Activated B cell treated with CpG ODN at 0.5 μM for 24 hours (primary cell): ENCODE measurements around the gene WASL. TPM values are rescaled to one million over a fixed set of nuclear protein-coding genes. Genes with fewer than 3 reads are reported as not detected.
"Not testable (repeated sequence)": the region's sequence is repeated elsewhere in the genome, so short reads cannot be mapped to it uniquely, and the experiment has no call there.

Experiments
- ATAC-seq: fragments of 200-7000 bp; cut with Tn5 transposase; one replicate; pipeline ENCODE4 v1.10.0; 2021; ENCODE audit warnings: low read depth, mild to moderate bottlenecking, moderate library complexity
- CTCF ChIA-PET: fragments of 350-600 bp; sonication (Branson Sonifier 250); formaldehyde crosslinking; loops from one replicate; lab custom pipeline; 2021; ENCODE audit warnings: antibody characterized with exemption; lab: Charles Lee
- POLR2A ChIA-PET: fragments of 350-600 bp; sonication (Branson Sonifier 250); formaldehyde crosslinking; loops from one replicate; lab custom pipeline; 2021; ENCODE audit warnings: antibody characterized with exemption; lab: Charles Lee
- DNase-seq: peaks from one replicate; pipeline ENCODE4 v3.0.0; 2022
- H3K27ac Mint-ChIP-seq: one replicate; pipeline ENCODE4 v1.8.0; 2020; ENCODE audit warnings: mixed read lengths
- H3K27me3 Mint-ChIP-seq: one replicate; pipeline ENCODE4 v1.8.0; 2021; ENCODE audit warnings: mixed read lengths
- H3K36me3 Mint-ChIP-seq: one replicate; pipeline ENCODE4 v1.8.0; 2021; ENCODE audit warnings: low read depth, mixed read lengths
- H3K4me1 Mint-ChIP-seq: one replicate; pipeline ENCODE4 v1.8.0; 2021; ENCODE audit warnings: mixed read lengths
- H3K4me3 Mint-ChIP-seq: one replicate; pipeline ENCODE4 v1.8.0; 2020; ENCODE audit warnings: mild to moderate bottlenecking, mixed read lengths
- H3K9me3 Mint-ChIP-seq: one replicate; pipeline ENCODE4 v1.8.0; 2020; ENCODE audit warnings: mixed read lengths
- intact Hi-C: fragments of 100-400 bp; cut with micrococcal nuclease; formaldehyde crosslinking; loops from one replicate; pipeline ENCODE4 v1.15.1; 2024
- total RNA-seq: library from RNA; stranded (reverse); gene quantifications from 2 replicates; pipeline ENCODE4 v1.2.3, GENCODE V29; 2022
- TF ChIP-seq, protein P1 (sequence below): fragments of 200-600 bp; IDR thresholded peaks from one replicate; pipeline ENCODE4 v1.8.0; 2022; ENCODE audit warnings: antibody characterized with exemption, mild to moderate bottlenecking

WASL gene
- total RNA-seq, 1 donor from 2014 or later, result 6.9 TPM

DNA sequence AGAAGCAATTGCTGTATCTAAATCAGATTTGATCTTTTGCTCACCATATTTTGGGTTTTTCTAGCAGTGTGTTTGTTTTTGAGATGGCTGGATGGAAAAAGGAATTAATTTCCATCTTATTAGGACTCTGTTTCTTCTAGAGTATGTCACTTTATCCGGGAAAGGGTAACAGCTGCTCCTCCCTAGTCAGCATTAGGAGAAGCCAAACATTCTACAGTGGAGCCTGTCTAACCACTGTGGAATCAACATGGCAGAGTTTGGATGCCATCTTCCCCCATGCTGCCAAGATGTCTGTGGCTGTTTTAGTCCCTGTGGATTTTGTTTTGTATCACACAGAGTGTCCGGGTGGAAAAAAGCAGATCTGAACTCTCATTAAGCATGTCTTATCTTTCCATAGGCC is 109.2 kb downstream of the WASL start:
- peaks cover 28% of the 10 kb centered on the region for H3K27me3 Mint-ChIP-seq
- H3K9me3 Mint-ChIP-seq, result no peaks in the 10 kb centered on the region
- DNase-seq (no peak), ATAC-seq (no peak)
- no peak overlapping the region for H3K27ac Mint-ChIP-seq
- H3K4me1 Mint-ChIP-seq, result no peaks in the 10 kb centered on the region
- TF ChIP-seq, protein P1, sequence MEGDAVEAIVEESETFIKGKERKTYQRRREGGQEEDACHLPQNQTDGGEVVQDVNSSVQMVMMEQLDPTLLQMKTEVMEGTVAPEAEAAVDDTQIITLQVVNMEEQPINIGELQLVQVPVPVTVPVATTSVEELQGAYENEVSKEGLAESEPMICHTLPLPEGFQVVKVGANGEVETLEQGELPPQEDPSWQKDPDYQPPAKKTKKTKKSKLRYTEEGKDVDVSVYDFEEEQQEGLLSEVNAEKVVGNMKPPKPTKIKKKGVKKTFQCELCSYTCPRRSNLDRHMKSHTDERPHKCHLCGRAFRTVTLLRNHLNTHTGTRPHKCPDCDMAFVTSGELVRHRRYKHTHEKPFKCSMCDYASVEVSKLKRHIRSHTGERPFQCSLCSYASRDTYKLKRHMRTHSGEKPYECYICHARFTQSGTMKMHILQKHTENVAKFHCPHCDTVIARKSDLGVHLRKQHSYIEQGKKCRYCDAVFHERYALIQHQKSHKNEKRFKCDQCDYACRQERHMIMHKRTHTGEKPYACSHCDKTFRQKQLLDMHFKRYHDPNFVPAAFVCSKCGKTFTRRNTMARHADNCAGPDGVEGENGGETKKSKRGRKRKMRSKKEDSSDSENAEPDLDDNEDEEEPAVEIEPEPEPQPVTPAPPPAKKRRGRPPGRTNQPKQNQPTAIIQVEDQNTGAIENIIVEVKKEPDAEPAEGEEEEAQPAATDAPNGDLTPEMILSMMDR, result no peak
- H3K36me3 Mint-ChIP-seq, result no peaks in the 10 kb centered on the region
- intact Hi-C loops, result loop anchor here (10.0 kb wide), 1 partner anchor 145 kb away; no protein-coding TSS in a partner anchor
- ChIA-PET POLR2A (no interaction called here), CTCF (interaction anchor here (1.2 kb wide), 1 partner anchor 43 kb away, joined by 3 read pairs; no protein-coding TSS in a partner anchor)
- H3K4me3 Mint-ChIP-seq, result no peak overlapping the region

GRCh38 chr7:123637878-123638277 is 110.9 kb downstream of the WASL start:
- no peak overlapping the region for H3K4me3 Mint-ChIP-seq
- ChIA-PET POLR2A (interaction anchor here (0.7 kb wide), 1 partner anchor 8 kb away, joined by 7 read pairs; no protein-coding TSS in a partner anchor), CTCF (no interaction called here)
- no peaks in the 10 kb centered on the region for H3K36me3 Mint-ChIP-seq
- DNase-seq (no peak), ATAC-seq (no peak)
- intact Hi-C loops, result loop anchor here (10.0 kb wide), 1 partner anchor 143 kb away; no protein-coding TSS in a partner anchor
- no peaks in the 10 kb centered on the region for H3K9me3 Mint-ChIP-seq
- H3K27ac Mint-ChIP-seq, result no peak overlapping the region
- peaks cover 25% of the 10 kb centered on the region for H3K27me3 Mint-ChIP-seq
- H3K4me1 Mint-ChIP-seq, result no peaks in the 10 kb centered on the region
- TF ChIP-seq, protein P1, result no peak

DNA sequence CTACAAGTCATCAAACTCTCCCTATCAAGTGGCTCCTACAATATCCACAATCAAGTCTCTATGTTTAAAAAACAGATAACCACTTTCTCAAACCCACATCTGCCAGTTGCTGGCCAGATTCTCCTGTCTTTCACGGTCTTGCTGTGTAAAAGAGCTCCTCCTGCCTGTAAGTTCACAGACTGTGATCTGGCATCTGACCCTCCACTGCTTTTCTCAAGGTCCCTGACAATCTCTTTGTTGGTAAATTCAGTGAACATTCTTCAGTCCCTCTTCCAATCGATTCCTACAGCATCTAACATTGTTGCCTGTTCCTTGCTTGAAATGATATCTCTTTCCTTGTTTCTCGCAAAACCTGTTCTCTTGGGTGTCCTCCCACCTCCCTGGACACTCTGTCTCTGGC is 111.6 kb downstream of the WASL start:
- TF ChIP-seq, protein P1, result no peak
- CTCF ChIA-PET, result interaction anchor here (1.5 kb wide), 1 partner anchor 8 kb away, joined by 3 read pairs; no protein-coding TSS in a partner anchor
- POLR2A ChIA-PET, result interaction anchor here (0.7 kb wide), 1 partner anchor 9 kb away, joined by 7 read pairs; no protein-coding TSS in a partner anchor

GRCh38 chr7:123635551-123636359 is 113.0 kb downstream of the WASL start:
- no peak for ATAC-seq
- Mint-ChIP-seq H3K9me3 (no peaks in the 10 kb centered on the region), H3K4me3 (no peak overlapping the region), H3K27ac (no peak overlapping the region), H3K27me3 (peaks cover 18% of the 10 kb centered on the region), H3K4me1 (no peaks in the 10 kb centered on the region), H3K36me3 (no peaks in the 10 kb centered on the region)
- ChIA-PET CTCF (interaction anchor here (0.7 to 1.5 kb wide), 4 partner anchors 10 to 231 kb away, joined by 3 to 6 read pairs (median 4); no protein-coding TSS in a partner anchor), POLR2A (no interaction called here)
- no peak for DNase-seq
- intact Hi-C loops, result loop anchor here (1.0 to 10.0 kb wide), 2 partner anchors 141 to 230 kb away; no protein-coding TSS in a partner anchor
- TF ChIP-seq, protein P1, result no peak

More for the DNA sequence above, 111.6 kb downstream of the WASL start:
- ATAC-seq, result no peak
- H3K27ac Mint-ChIP-seq, result no peak overlapping the region
- peaks cover 24% of the 10 kb centered on the region for H3K27me3 Mint-ChIP-seq
- H3K4me3 Mint-ChIP-seq, result no peak overlapping the region
- H3K9me3 Mint-ChIP-seq, result no peaks in the 10 kb centered on the region
- DNase-seq, result no peak
- no peaks in the 10 kb centered on the region for H3K36me3 Mint-ChIP-seq
- no peaks in the 10 kb centered on the region for H3K4me1 Mint-ChIP-seq
- intact Hi-C loops, result loop anchor here (10.0 kb wide), 1 partner anchor 142 kb away; no protein-coding TSS in a partner anchor

DNA sequence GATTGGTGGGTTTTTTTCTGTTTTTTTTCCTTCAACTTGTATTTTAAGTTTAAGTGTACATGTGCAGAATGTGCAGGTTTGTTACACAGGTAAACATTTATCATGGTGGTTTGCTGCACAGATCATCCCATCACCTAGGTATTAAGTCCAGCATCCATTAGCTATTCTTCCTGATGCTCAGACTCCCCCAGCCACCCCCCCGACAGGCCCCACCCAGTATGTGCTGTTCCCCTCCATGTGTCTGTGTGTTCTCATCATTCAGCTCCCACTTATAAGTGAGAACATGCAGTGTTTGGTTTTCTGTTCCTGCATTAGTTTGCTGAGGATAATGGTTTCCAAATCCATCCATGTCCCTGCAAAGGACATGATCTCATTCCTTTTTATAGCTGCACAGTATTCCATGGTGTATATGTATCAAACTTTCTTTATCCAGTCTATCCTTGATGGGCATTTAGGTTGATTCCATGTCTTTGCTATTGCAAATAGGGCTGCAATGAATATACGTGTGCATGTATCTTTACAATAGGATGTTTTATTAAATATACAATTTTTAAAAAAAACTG is 114.7 kb downstream of the WASL start:
- CTCF ChIA-PET, POLR2A ChIA-PET, H3K36me3 Mint-ChIP-seq, H3K27ac Mint-ChIP-seq, ATAC-seq, H3K4me1 Mint-ChIP-seq, H3K9me3 Mint-ChIP-seq, DNase-seq, H3K4me3 Mint-ChIP-seq: not testable (repeated sequence)
- intact Hi-C loops, result loop anchor here (10.0 kb wide), 1 partner anchor 139 kb away; no protein-coding TSS in a partner anchor
- peaks cover 16% of the 10 kb centered on the region for H3K27me3 Mint-ChIP-seq
